ENCODE results near the gene RNASE9. TPM values are rescaled to one million over a fixed set of nuclear protein-coding genes. Genes with fewer than 3 reads are reported as not detected.

Gene RNASE9
- total and polyA plus RNA-seq, 9 of the 15 experiments (the other 6 are each of a cell fraction or from before 2014, with no cell fraction given) = not detected

DNA sequence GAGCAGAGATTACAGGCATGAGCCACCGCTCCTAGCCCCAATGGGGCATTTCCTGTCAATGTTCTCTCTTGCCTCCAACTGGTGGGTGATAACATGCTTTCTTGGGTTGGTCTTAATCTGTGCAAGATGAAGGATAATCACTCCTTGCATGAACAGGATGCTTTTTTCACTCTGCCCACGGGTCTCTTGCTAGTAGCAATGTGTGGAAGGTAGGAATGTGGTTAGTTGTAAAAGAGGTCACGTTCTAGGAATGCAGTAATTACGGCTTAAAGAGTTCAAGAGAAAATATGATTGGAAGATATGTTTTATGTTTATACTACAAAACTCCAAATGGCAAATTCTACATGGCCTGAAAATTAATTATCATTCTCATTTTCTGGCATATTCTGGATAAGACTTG is 45.0 kb downstream of the RNASE9 start:
- no peaks in the 10 kb centered on the region for H4K20me1 ChIP-seq (replicated peaks; ENCODE audit: control insufficient read depth, insufficient read depth, low read length)
- CTCF ChIA-PET (ENCODE audit: low intra/inter-chr PET ratio) = no interaction called here
- intact Hi-C loops (cut with micrococcal nuclease) (no loop called here), in situ Hi-C loops (cut with MboI) (no loop called here)
- no peaks in the 10 kb centered on the region for H3K36me3 ChIP-seq (ENCODE audit: control insufficient read depth, insufficient read depth, low read length)
- no peak overlapping the region for H3K4me2 ChIP-seq (ENCODE audit: insufficient read depth, low read length)
- no peak for ATAC-seq
- DNase-seq (ENCODE audit: extremely low read depth in 1 of 4, low spot score in 3 of 4) = no peak
- H3K79me2 ChIP-seq (ENCODE audit: control insufficient read depth, insufficient read depth, low read length) = no peaks in the 10 kb centered on the region
- H3K9me1 ChIP-seq (ENCODE audit: control insufficient read depth, insufficient read depth, low read length) = no peaks in the 10 kb centered on the region
- no peak overlapping the region for H2AFZ ChIP-seq (ENCODE audit: low read depth, low read length)
- no peak overlapping the region for H3K9ac ChIP-seq (ENCODE audit: insufficient read depth in 1 of 2, low read depth in 2 of 2, low read length in 2 of 2)
- H3K4me3 ChIP-seq = no peak overlapping the region
- no peaks in the 10 kb centered on the region for H3K27me3 ChIP-seq (ENCODE audit: control insufficient read depth in 2 of 2, insufficient read depth in 2 of 2, low read length in 2 of 2)
- H3K9me3 ChIP-seq (replicated peaks; ENCODE audit: control insufficient read depth, insufficient read depth, low read depth, low read length) = no peaks in the 10 kb centered on the region
- H3K27ac ChIP-seq (ENCODE audit: extremely low read depth, low read depth, low read length) = no peak overlapping the region
- POLR2A ChIA-PET = no interaction called here
- no TSS peak for BruUV-seq (replicated peaks)
- 9% methylated on average over 4 of the region's 4 CpGs for WGBS (ENCODE audit: insufficient coverage, low coverage, missing lambda C conversion rate)
- H3K4me1 ChIP-seq (replicated peaks in 1 of 2; ENCODE audit: control insufficient read depth in 2 of 2, insufficient read depth in 2 of 2, low read length in 2 of 2) = peaks cover 0 to 6% of the 10 kb centered on the region in 2 experiments; a peak in 1 of 5 replicates
- FAIRE-seq = no peak
- TF ChIP-seq ZC3H8 (IDR thresholded peaks at IDR 0.05) (no peak), POLR3G (IDR thresholded peaks at IDR 0.05; ENCODE audit: extremely low read depth, insufficient read length, insufficient replicate concordance) (no peak), FOXA1 (IDR thresholded peaks at IDR 0.05; ENCODE audit: borderline replicate concordance) (no peak), SRSF7 (optimal IDR thresholded peaks at IDR 0.05; ENCODE audit: low read depth, low read length) (no peak)
- TF ChIP-seq, protein P1, sequence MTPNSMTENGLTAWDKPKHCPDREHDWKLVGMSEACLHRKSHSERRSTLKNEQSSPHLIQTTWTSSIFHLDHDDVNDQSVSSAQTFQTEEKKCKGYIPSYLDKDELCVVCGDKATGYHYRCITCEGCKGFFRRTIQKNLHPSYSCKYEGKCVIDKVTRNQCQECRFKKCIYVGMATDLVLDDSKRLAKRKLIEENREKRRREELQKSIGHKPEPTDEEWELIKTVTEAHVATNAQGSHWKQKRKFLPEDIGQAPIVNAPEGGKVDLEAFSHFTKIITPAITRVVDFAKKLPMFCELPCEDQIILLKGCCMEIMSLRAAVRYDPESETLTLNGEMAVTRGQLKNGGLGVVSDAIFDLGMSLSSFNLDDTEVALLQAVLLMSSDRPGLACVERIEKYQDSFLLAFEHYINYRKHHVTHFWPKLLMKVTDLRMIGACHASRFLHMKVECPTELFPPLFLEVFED (CRISPR knock-in tag; conservative IDR thresholded peaks at IDR 0.05) = no peak
